Panc1 (cell line): ENCODE results near the gene IL19.

Experiments used
- CTCF ChIP-seq: fragments of 450-650 bp; IDR thresholded peaks from 2 replicates; pipeline ENCODE4 v1.5.1; 2017; ENCODE audit warnings: mild to moderate bottlenecking
- POLR2AphosphoS5 ChIP-seq: IDR thresholded peaks from 2 replicates; pipeline ENCODE4 v1.6.1; 2012; ENCODE audit warnings: mild to moderate bottlenecking, low read depth, low read length, moderate library complexity
- TCF7L2 ChIP-seq: IDR thresholded peaks from 2 replicates; pipeline ENCODE4 v1.6.1; 2011; ENCODE audit warnings: mild to moderate bottlenecking, low read depth, low read length, inconsistent platforms

GRCh38 chr1:206794294-206794908 lies 23.8 kb downstream of the IL19 start:
- no peak for TF ChIP-seq CTCF
- no peak for TF ChIP-seq TCF7L2
- TF ChIP-seq POLR2AphosphoS5 = no peak
